Endothelial cell of umbilical vein (primary cell): ENCODE measurements around the gene CFAP99. TPM values are rescaled to one million over a fixed set of nuclear protein-coding genes. Genes with fewer than 3 reads are reported as not detected.

Source experiments
- BruUV-seq: library from RNA; stranded (reverse); fragments of 400-500 nt; replicated peaks from 2 replicates; lab custom pipeline; 2021; lab: Mats Ljungman, UMichigan
- CTCF ChIA-PET: fragments of 300-600, 350-600 bp; sonication (Branson Sonifier 250); formaldehyde crosslinking; loops from one replicate; lab custom pipeline; 2021; ENCODE audit warnings: antibody characterized with exemption, inconsistent platforms; lab: Charles Lee
- POLR2A ChIA-PET: fragments of 300-600, 350-600 bp; sonication (Branson Sonifier 250); formaldehyde crosslinking; loops from one replicate; lab custom pipeline; 2021; ENCODE audit warnings: antibody characterized with exemption, inconsistent platforms; lab: Charles Lee
- DNase-seq: peaks from one replicate; pipeline ENCODE4 v3.0.0-alpha.2; 2011; ENCODE audit warnings: low read depth, low spot score
- FAIRE-seq: peaks from 2 replicates; lab custom pipeline; 2011; peaks lifted over from hg19 to GRCh38; lab: Jason Lieb, UNC
- H2AFZ ChIP-seq: 2 replicates; pipeline ENCODE4 v1.6.0; 2012; ENCODE audit warnings: low read depth, low read length, control low read depth, inconsistent platforms
- H3K27ac ChIP-seq: 2 replicates; pipeline ENCODE4 v1.5.1; 2011; ENCODE audit warnings: low read depth, mild to moderate bottlenecking, control low read depth, low read length, moderate library complexity; ENCODE audit not compliant: insufficient read depth
- H3K27me3 ChIP-seq, 2 experiments: 2 replicates each; pipeline versions ENCODE4 v1.6.0 to v1.6.1; 2011; ENCODE audit warnings: low read length in 2 of 2, mixed read lengths in 1 of 2; ENCODE audit not compliant: control insufficient read depth in 2 of 2, insufficient read depth in 2 of 2
- H3K36me3 ChIP-seq, 2 experiments: 2 replicates in 1 of 2; 3 replicates in 1 of 2; pipeline ENCODE4 v1.5.1; 2011; ENCODE audit warnings: low read length in 2 of 2, mild to moderate bottlenecking in 1 of 2, moderate library complexity in 1 of 2; ENCODE audit not compliant: control insufficient read depth in 2 of 2, insufficient read depth in 2 of 2; ENCODE audit errors: extremely low read depth in 1 of 2
- H3K4me1 ChIP-seq: 3 replicates; pipeline ENCODE4 v1.5.1; 2011; ENCODE audit warnings: mild to moderate bottlenecking, low read length; ENCODE audit not compliant: control insufficient read depth, insufficient read depth; ENCODE audit errors: extremely low read depth
- H3K4me2 ChIP-seq: 2 replicates; pipeline ENCODE4 v1.6.1; 2011; ENCODE audit warnings: low read length, control low read depth, mixed read lengths; ENCODE audit not compliant: insufficient read depth
- H3K4me3 ChIP-seq, 3 experiments: fragments of 200-600 bp in 1 of 3; sonication (generic), shearing (Covaris generic) in 1 of 3; replicated peaks in 1 of 3; 2 replicates each; pipeline ENCODE4 v1.5.1; 2011 to 2016; ENCODE audit warnings: control low read depth in 3 of 3, low read length in 3 of 3, mild to moderate bottlenecking in 2 of 3, inconsistent platforms in 1 of 3, low read depth in 1 of 3, moderate library complexity in 1 of 3; ENCODE audit not compliant: insufficient read depth in 1 of 3
- H3K79me2 ChIP-seq: 2 replicates; pipeline ENCODE4 v1.6.0; 2012; ENCODE audit warnings: low read length, inconsistent platforms; ENCODE audit not compliant: control insufficient read depth, insufficient read depth
- H3K9ac ChIP-seq: replicated peaks from 2 replicates; pipeline ENCODE3; 2011; ENCODE audit warnings: low read length, control low read depth; ENCODE audit not compliant: insufficient read depth; ENCODE audit errors: extremely low read depth
- H3K9me1 ChIP-seq: replicated peaks from 3 replicates; pipeline ENCODE4 v1.6.0; 2011; ENCODE audit warnings: mild to moderate bottlenecking, low read length; ENCODE audit not compliant: control insufficient read depth, insufficient read depth; ENCODE audit errors: extremely low read depth
- H3K9me3 ChIP-seq: replicated peaks from 2 replicates; pipeline ENCODE4 v1.5.1; 2012; ENCODE audit warnings: low read length, inconsistent platforms; ENCODE audit not compliant: control insufficient read depth, insufficient read depth
- H4K20me1 ChIP-seq: replicated peaks from 2 replicates; pipeline ENCODE3; 2011; ENCODE audit warnings: mild to moderate bottlenecking, low read length; ENCODE audit not compliant: control insufficient read depth, insufficient read depth; ENCODE audit errors: extremely low read depth
- CTCF ChIP-seq, 2 donors: IDR thresholded peaks; 1 replicate in 1 of 2; 2 replicates in 1 of 2; pipeline ENCODE4 v1.5.1; 2011; ENCODE audit warnings: low read length in 2 of 2, mild to moderate bottlenecking in 2 of 2, moderate library complexity in 2 of 2, control low read depth in 1 of 2, inconsistent platforms in 1 of 2, low read depth in 1 of 2; ENCODE audit not compliant: insufficient read depth in 1 of 2; ENCODE audit errors: extremely low read depth in 1 of 2
- EZH2 ChIP-seq: IDR thresholded peaks from 2 replicates; pipeline ENCODE4 v1.6.1; 2012; ENCODE audit warnings: borderline replicate concordance, low read depth, mild to moderate bottlenecking, moderate library complexity, low read length, inconsistent platforms; ENCODE audit not compliant: severe bottlenecking
- FOS ChIP-seq: IDR thresholded peaks from 2 replicates; pipeline ENCODE4 v1.6.1; 2011; ENCODE audit warnings: mild to moderate bottlenecking, low read length, moderate library complexity, borderline replicate concordance; ENCODE audit not compliant: insufficient read depth
- GATA2 ChIP-seq: IDR thresholded peaks from 2 replicates; pipeline ENCODE4 v1.7.0; 2011; ENCODE audit warnings: low read depth, mild to moderate bottlenecking, moderate library complexity, mixed read lengths, low read length; ENCODE audit not compliant: insufficient read length, insufficient read depth
- JUN ChIP-seq: IDR thresholded peaks from 2 replicates; pipeline ENCODE4 v1.6.1; 2011; ENCODE audit warnings: borderline replicate concordance, low read depth; ENCODE audit not compliant: insufficient read length, insufficient read depth
- MAX ChIP-seq: IDR thresholded peaks from 2 replicates; pipeline ENCODE4 v1.6.1; 2011; ENCODE audit not compliant: insufficient read depth, insufficient read length
- MYC ChIP-seq: IDR thresholded peaks from one replicate; pipeline ENCODE4 v1.6.1; 2011; ENCODE audit warnings: mild to moderate bottlenecking, low read depth, low read length
- POLR2A ChIP-seq: IDR thresholded peaks from 2 replicates; pipeline ENCODE4 v1.6.1; 2012; ENCODE audit warnings: low read depth, mild to moderate bottlenecking, control low read depth, low read length
- POLR2AphosphoS5 ChIP-seq: IDR thresholded peaks from 2 replicates; pipeline ENCODE4 v1.6.1; 2012; ENCODE audit warnings: low read depth, mild to moderate bottlenecking, control low read depth, low read length, moderate library complexity; ENCODE audit not compliant: insufficient read depth
- dilution Hi-C: fragments of 300-500 bp; cut with MboI; formaldehyde crosslinking; loops from one replicate; pipeline ENCODE4 v1.15.0; 2019; ENCODE audit warnings: low sequenced_read_pairs; ENCODE audit not compliant: extremely low pct_ligation_motif_present
- intact Hi-C: fragments of 100-400 bp; cut with micrococcal nuclease; formaldehyde crosslinking; loops from one replicate; pipeline ENCODE4 v1.10.0; 2022
- polyA plus RNA-seq, 4 experiments: library from polyadenylated mRNA; depleted of rRNA in 3 of 4; stranded (reverse) in 3 of 4; unstranded in 1 of 4; fragments of >200 nt; gene quantifications; 2 replicates each; pipeline versions ENCODE4 v1.2.1 to v1.2.3, GENCODE V29; 2011 to 2012; ENCODE audit warnings: missing spikeins in 1 of 4
- total RNA-seq: library from RNA; stranded (reverse); gene quantifications from 2 replicates; pipeline ENCODE4 v1.2.3, GENCODE V29; 2021

Gene CFAP99
- total and polyA plus RNA-seq, 2 donors (not counting 3 experiments of a cell fraction or from before 2014, with no cell fraction given) = 0.03 TPM; not detected in 1

- dilution Hi-C loops = no loop called here
- FAIRE-seq (no peak), DNase-seq (no peak)
- Histone ChIP-seq H3K36me3 (no peaks in the 10 kb centered on the region), H2AFZ (no peak overlapping the region), H3K4me1 (peaks cover 11% of the 10 kb centered on the region), H3K27me3 (no peaks in the 10 kb centered on the region), H4K20me1 (no peaks in the 10 kb centered on the region), H3K79me2 (peaks cover 4% of the 10 kb centered on the region), H3K27ac (no peak overlapping the region), H3K9ac (no peak overlapping the region), H3K9me1 (no peaks in the 10 kb centered on the region), H3K9me3 (no peaks in the 10 kb centered on the region), H3K4me2 (no peak overlapping the region), H3K4me3 (no peak overlapping the region)
- intact Hi-C loops = no loop called here
- POLR2A ChIA-PET = no interaction called here
- no TSS peak for BruUV-seq
- CTCF ChIA-PET = no interaction called here
- no peak for TF ChIP-seq GATA2
- no peak for TF ChIP-seq JUN
- no peak for TF ChIP-seq EZH2
- TF ChIP-seq MYC = no peak
- TF ChIP-seq FOS = no peak
- TF ChIP-seq MAX = no peak
- no peak for TF ChIP-seq CTCF (IDR thresholded peaks at IDR 0.05; ENCODE audit: extremely low read depth in 1 of 2, insufficient read depth in 1 of 2, low read depth in 1 of 2, low read length in 2 of 2)
- no peak for TF ChIP-seq POLR2AphosphoS5
- TF ChIP-seq POLR2A = no peak
Measured at GRCh38 chr4:2397596-2398379, 21.0 kb upstream of the CFAP99 start.
